NT2/D1 (cell line): ENCODE measurements around the gene XKR7.

Experiments
- DNase-seq: peaks from one replicate; pipeline ENCODE4 v3.0.0-alpha.2; 2011; ENCODE audit warnings: low read depth, low spot score
- H3K27me3 ChIP-seq: 2 replicates; pipeline ENCODE4 v1.6.0; 2011; ENCODE audit warnings: mild to moderate bottlenecking; ENCODE audit not compliant: insufficient read length, insufficient read depth
- H3K36me3 ChIP-seq: 2 replicates; pipeline ENCODE4 v1.6.1; 2011; ENCODE audit warnings: mild to moderate bottlenecking, low read length, mixed read lengths; ENCODE audit not compliant: insufficient read depth, insufficient read length
- H3K4me1 ChIP-seq: 2 replicates; pipeline ENCODE4 v1.5.1; 2011; ENCODE audit not compliant: insufficient read depth, insufficient read length
- H3K4me3 ChIP-seq: 2 replicates; pipeline ENCODE4 v1.5.1; 2011; ENCODE audit warnings: low read depth; ENCODE audit not compliant: insufficient read length
- H3K9ac ChIP-seq: 2 replicates; pipeline ENCODE4 v1.6.0; 2011; ENCODE audit warnings: low read depth; ENCODE audit not compliant: insufficient read length
- H3K9me3 ChIP-seq: 2 replicates; pipeline ENCODE4 v1.5.1; 2011; ENCODE audit warnings: mild to moderate bottlenecking, low read length; ENCODE audit not compliant: insufficient read depth
- SUZ12 ChIP-seq: IDR thresholded peaks from 2 replicates; pipeline ENCODE4 v1.6.1; 2011; ENCODE audit not compliant: insufficient read length, insufficient read depth; ENCODE audit errors: extremely low read depth
- YY1 ChIP-seq: IDR thresholded peaks from 2 replicates; pipeline ENCODE4 v1.6.1; 2011; ENCODE audit not compliant: insufficient read length, insufficient read depth
- ZNF274 ChIP-seq: IDR thresholded peaks from 2 replicates; pipeline ENCODE4 v1.6.1; 2011; ENCODE audit warnings: mild to moderate bottlenecking, low read depth, low read length

XKR7 gene

GRCh38 chr20:32018269-32019155 lies 50.6 kb downstream of the XKR7 start:
- no peak for TF ChIP-seq ZNF274
- TF ChIP-seq YY1: no peak
- no peak for TF ChIP-seq SUZ12
- Histone ChIP-seq H3K27me3 (peaks cover 11% of the 10 kb centered on the region), H3K9me3 (no peaks in the 10 kb centered on the region), H3K36me3 (no peaks in the 10 kb centered on the region), H3K9ac (peak overlapping the region; percentile 74), H3K4me1 (peaks cover 4% of the 10 kb centered on the region), H3K4me3 (peak overlapping the region; percentile 51)
- DNase-seq: no peak

DNA sequence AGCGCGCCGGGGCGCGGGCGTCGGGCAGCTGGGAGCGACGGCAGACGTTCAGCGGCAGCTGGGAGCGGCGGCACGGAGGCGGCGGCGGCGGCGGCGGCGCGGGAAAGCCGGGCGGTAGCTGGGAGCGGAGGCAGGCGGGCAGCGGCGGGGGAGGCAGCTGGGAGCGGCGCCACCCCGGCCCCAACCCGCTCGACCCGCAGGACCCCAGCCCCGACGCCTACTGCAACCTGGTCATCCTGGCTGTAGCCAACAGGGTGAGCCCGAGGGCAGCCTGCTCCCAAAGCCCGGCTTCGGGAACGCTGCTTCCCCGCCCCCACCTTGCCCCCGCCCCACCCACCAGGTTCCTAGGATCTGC lies 51.2 kb downstream of the XKR7 start:
- Histone ChIP-seq H3K36me3 (no peaks in the 10 kb centered on the region), H3K27me3 (peaks cover 11% of the 10 kb centered on the region), H3K9ac (no peak overlapping the region), H3K4me1 (peaks cover 4% of the 10 kb centered on the region), H3K4me3 (peak overlapping the region; percentile 51), H3K9me3 (no peaks in the 10 kb centered on the region)
- no peak for DNase-seq
- TF ChIP-seq SUZ12: no peak
- TF ChIP-seq ZNF274: no peak
- TF ChIP-seq YY1: no peak

DNA sequence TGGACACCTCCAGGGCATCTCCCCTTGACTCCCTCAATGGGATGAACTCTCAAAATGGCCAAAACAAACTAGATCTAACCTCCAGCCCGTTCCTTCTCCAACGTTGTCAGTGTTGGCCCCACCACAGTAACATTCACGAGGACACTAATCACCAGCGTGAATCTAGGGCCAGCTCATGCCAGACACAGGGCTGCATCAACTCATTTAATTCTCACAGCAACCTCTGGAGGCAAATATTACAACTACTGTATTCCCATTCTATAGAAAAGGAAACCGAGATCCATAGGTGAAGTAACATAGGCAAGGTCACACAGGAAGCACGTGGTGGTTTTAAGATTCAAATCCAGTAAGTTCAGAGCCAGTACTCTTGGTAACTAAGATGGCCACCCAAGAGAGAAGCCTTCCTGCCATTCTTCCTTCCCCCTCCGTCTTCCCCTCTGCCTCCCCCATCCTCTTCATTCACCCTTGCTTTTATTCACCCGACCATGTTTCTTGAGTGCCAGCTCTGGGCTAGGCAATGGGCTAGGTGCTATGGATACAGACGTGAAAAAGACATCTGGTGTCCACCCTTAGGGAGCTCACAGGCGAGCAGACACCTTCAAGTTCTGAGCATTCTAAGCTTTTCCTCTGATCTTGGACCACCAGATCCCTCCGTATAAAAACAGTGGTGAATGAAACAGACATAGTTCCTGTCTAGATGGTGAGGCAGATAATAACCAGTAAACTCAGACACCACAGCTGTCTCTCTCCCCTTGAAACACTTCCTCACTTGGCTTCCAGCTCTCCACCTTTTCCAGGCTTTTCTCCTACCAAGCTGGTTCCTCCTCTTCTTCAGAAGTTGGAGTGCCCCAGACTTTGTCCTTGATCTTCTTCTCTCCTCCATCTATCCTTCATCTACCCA lies 51.9 kb downstream of the XKR7 start:
- H3K4me1 ChIP-seq: peaks cover 4% of the 10 kb centered on the region
- no peaks in the 10 kb centered on the region for H3K36me3 ChIP-seq
- H3K27me3 ChIP-seq: peaks cover 11% of the 10 kb centered on the region
- DNase-seq: no peak
- peak overlapping the region; percentile 21 for H3K9ac ChIP-seq
- TF ChIP-seq YY1: no peak
- TF ChIP-seq SUZ12: no peak
- peak overlapping the region; percentile 34 for H3K4me3 ChIP-seq
- no peaks in the 10 kb centered on the region for H3K9me3 ChIP-seq

- Histone ChIP-seq H3K9me3 (no peaks in the 10 kb centered on the region), H3K27me3 (peaks cover 11% of the 10 kb centered on the region), H3K4me3 (no peak overlapping the region), H3K4me1 (peaks cover 4% of the 10 kb centered on the region), H3K36me3 (no peaks in the 10 kb centered on the region), H3K9ac (no peak overlapping the region)
- DNase-seq: no peak
- TF ChIP-seq SUZ12 (no peak), YY1 (no peak), ZNF274 (no peak)
Measured at GRCh38 chr20:32021091-32021490, 53.1 kb downstream of the XKR7 start.

- H3K4me3 ChIP-seq: no peak overlapping the region
- no peak for TF ChIP-seq YY1
- no peak for TF ChIP-seq ZNF274
- TF ChIP-seq SUZ12: no peak
- no peaks in the 10 kb centered on the region for H3K36me3 ChIP-seq
- DNase-seq: no peak
- H3K9ac ChIP-seq: no peak overlapping the region
- H3K27me3 ChIP-seq: no peaks in the 10 kb centered on the region
- H3K9me3 ChIP-seq: no peaks in the 10 kb centered on the region
- H3K4me1 ChIP-seq: peaks cover under 1% of the 10 kb centered on the region
Measured at GRCh38 chr20:32024683-32025295, 56.8 kb downstream of the XKR7 start.

DNA sequence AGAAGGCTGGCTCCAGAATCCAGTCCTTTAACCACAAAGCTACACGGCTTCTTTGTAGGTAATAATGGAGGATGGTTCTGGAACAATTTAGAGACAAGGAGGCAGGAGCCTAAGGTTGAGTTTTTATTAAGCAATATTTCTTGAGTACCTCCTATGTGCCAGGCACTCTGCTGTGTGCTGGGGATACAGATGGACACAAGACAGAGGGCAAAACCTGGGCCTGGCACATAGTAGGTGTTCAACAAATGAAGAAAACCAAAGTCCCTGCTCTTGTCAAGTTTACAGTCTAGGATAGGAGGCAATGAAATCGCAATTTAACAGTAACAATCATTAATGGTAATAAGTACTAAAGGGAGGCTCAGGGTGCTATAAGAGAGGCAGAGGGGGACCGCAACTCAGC lies 59.7 kb downstream of the XKR7 start:
- Histone ChIP-seq H3K4me1 (peaks cover 3% of the 10 kb centered on the region), H3K9me3 (no peaks in the 10 kb centered on the region; the same call in 1 of the 2 replicates), H3K27me3 (no peaks in the 10 kb centered on the region), H3K4me3 (no peak overlapping the region), H3K9ac (no peak overlapping the region), H3K36me3 (no peaks in the 10 kb centered on the region)
- no peak for DNase-seq
- no peak for TF ChIP-seq ZNF274
- no peak for TF ChIP-seq SUZ12
- no peak for TF ChIP-seq YY1
